Endothelial cell of umbilical vein (primary cell): ENCODE data around the gene STK17A. TPM values are rescaled to one million over a fixed set of nuclear protein-coding genes. Genes with fewer than 3 reads are reported as not detected.
"Not testable (repeated sequence)": the region's sequence is repeated elsewhere in the genome, so short reads cannot be mapped to it uniquely, and the experiment has no call there.

Experiments
- BruUV-seq: library from RNA; stranded (reverse); fragments of 400-500 nt; replicated peaks from 2 replicates; lab custom pipeline; 2021; lab: Mats Ljungman, UMichigan
- CTCF ChIA-PET: fragments of 300-600, 350-600 bp; sonication (Branson Sonifier 250); formaldehyde crosslinking; loops from one replicate; lab custom pipeline; 2021; ENCODE audit warnings: antibody characterized with exemption, inconsistent platforms; lab: Charles Lee
- POLR2A ChIA-PET: fragments of 300-600, 350-600 bp; sonication (Branson Sonifier 250); formaldehyde crosslinking; loops from one replicate; lab custom pipeline; 2021; ENCODE audit warnings: antibody characterized with exemption, inconsistent platforms; lab: Charles Lee
- DNase-seq: peaks from one replicate; pipeline ENCODE4 v3.0.0-alpha.2; 2011; ENCODE audit warnings: low read depth, low spot score
- FAIRE-seq: peaks from 2 replicates; lab custom pipeline; 2011; peaks lifted over from hg19 to GRCh38; lab: Jason Lieb, UNC
- H2AFZ ChIP-seq: 2 replicates; pipeline ENCODE4 v1.6.0; 2012; ENCODE audit warnings: low read depth, low read length, control low read depth, inconsistent platforms
- H3K27ac ChIP-seq: 2 replicates; pipeline ENCODE4 v1.5.1; 2011; ENCODE audit warnings: low read depth, mild to moderate bottlenecking, control low read depth, low read length, moderate library complexity; ENCODE audit not compliant: insufficient read depth
- H3K27me3 ChIP-seq, 2 experiments: 2 replicates each; pipeline versions ENCODE4 v1.6.0 to v1.6.1; 2011; ENCODE audit warnings: low read length in 2 of 2, mixed read lengths in 1 of 2; ENCODE audit not compliant: control insufficient read depth in 2 of 2, insufficient read depth in 2 of 2
- H3K36me3 ChIP-seq, 2 experiments: 2 replicates in 1 of 2; 3 replicates in 1 of 2; pipeline ENCODE4 v1.5.1; 2011; ENCODE audit warnings: low read length in 2 of 2, mild to moderate bottlenecking in 1 of 2, moderate library complexity in 1 of 2; ENCODE audit not compliant: control insufficient read depth in 2 of 2, insufficient read depth in 2 of 2; ENCODE audit errors: extremely low read depth in 1 of 2
- H3K4me1 ChIP-seq: 3 replicates; pipeline ENCODE4 v1.5.1; 2011; ENCODE audit warnings: mild to moderate bottlenecking, low read length; ENCODE audit not compliant: control insufficient read depth, insufficient read depth; ENCODE audit errors: extremely low read depth
- H3K4me2 ChIP-seq: 2 replicates; pipeline ENCODE4 v1.6.1; 2011; ENCODE audit warnings: low read length, control low read depth, mixed read lengths; ENCODE audit not compliant: insufficient read depth
- H3K4me3 ChIP-seq, 3 experiments: fragments of 200-600 bp in 1 of 3; sonication (generic), shearing (Covaris generic) in 1 of 3; replicated peaks in 1 of 3; 2 replicates each; pipeline ENCODE4 v1.5.1; 2011 to 2016; ENCODE audit warnings: control low read depth in 3 of 3, low read length in 3 of 3, mild to moderate bottlenecking in 2 of 3, inconsistent platforms in 1 of 3, low read depth in 1 of 3, moderate library complexity in 1 of 3; ENCODE audit not compliant: insufficient read depth in 1 of 3
- H3K79me2 ChIP-seq: 2 replicates; pipeline ENCODE4 v1.6.0; 2012; ENCODE audit warnings: low read length, inconsistent platforms; ENCODE audit not compliant: control insufficient read depth, insufficient read depth
- H3K9ac ChIP-seq: replicated peaks from 2 replicates; pipeline ENCODE3; 2011; ENCODE audit warnings: low read length, control low read depth; ENCODE audit not compliant: insufficient read depth; ENCODE audit errors: extremely low read depth
- H3K9me1 ChIP-seq: replicated peaks from 3 replicates; pipeline ENCODE4 v1.6.0; 2011; ENCODE audit warnings: mild to moderate bottlenecking, low read length; ENCODE audit not compliant: control insufficient read depth, insufficient read depth; ENCODE audit errors: extremely low read depth
- H3K9me3 ChIP-seq: replicated peaks from 2 replicates; pipeline ENCODE4 v1.5.1; 2012; ENCODE audit warnings: low read length, inconsistent platforms; ENCODE audit not compliant: control insufficient read depth, insufficient read depth
- H4K20me1 ChIP-seq: replicated peaks from 2 replicates; pipeline ENCODE3; 2011; ENCODE audit warnings: mild to moderate bottlenecking, low read length; ENCODE audit not compliant: control insufficient read depth, insufficient read depth; ENCODE audit errors: extremely low read depth
- CTCF ChIP-seq, 2 donors: IDR thresholded peaks; 1 replicate in 1 of 2; 2 replicates in 1 of 2; pipeline ENCODE4 v1.5.1; 2011; ENCODE audit warnings: low read length in 2 of 2, mild to moderate bottlenecking in 2 of 2, moderate library complexity in 2 of 2, control low read depth in 1 of 2, inconsistent platforms in 1 of 2, low read depth in 1 of 2; ENCODE audit not compliant: insufficient read depth in 1 of 2; ENCODE audit errors: extremely low read depth in 1 of 2
- EZH2 ChIP-seq: IDR thresholded peaks from 2 replicates; pipeline ENCODE4 v1.6.1; 2012; ENCODE audit warnings: borderline replicate concordance, low read depth, mild to moderate bottlenecking, moderate library complexity, low read length, inconsistent platforms; ENCODE audit not compliant: severe bottlenecking
- FOS ChIP-seq: IDR thresholded peaks from 2 replicates; pipeline ENCODE4 v1.6.1; 2011; ENCODE audit warnings: mild to moderate bottlenecking, low read length, moderate library complexity, borderline replicate concordance; ENCODE audit not compliant: insufficient read depth
- GATA2 ChIP-seq: IDR thresholded peaks from 2 replicates; pipeline ENCODE4 v1.7.0; 2011; ENCODE audit warnings: low read depth, mild to moderate bottlenecking, moderate library complexity, mixed read lengths, low read length; ENCODE audit not compliant: insufficient read length, insufficient read depth
- JUN ChIP-seq: IDR thresholded peaks from 2 replicates; pipeline ENCODE4 v1.6.1; 2011; ENCODE audit warnings: borderline replicate concordance, low read depth; ENCODE audit not compliant: insufficient read length, insufficient read depth
- MYC ChIP-seq: IDR thresholded peaks from one replicate; pipeline ENCODE4 v1.6.1; 2011; ENCODE audit warnings: mild to moderate bottlenecking, low read depth, low read length
- POLR2A ChIP-seq: IDR thresholded peaks from 2 replicates; pipeline ENCODE4 v1.6.1; 2012; ENCODE audit warnings: low read depth, mild to moderate bottlenecking, control low read depth, low read length
- POLR2AphosphoS5 ChIP-seq: IDR thresholded peaks from 2 replicates; pipeline ENCODE4 v1.6.1; 2012; ENCODE audit warnings: low read depth, mild to moderate bottlenecking, control low read depth, low read length, moderate library complexity; ENCODE audit not compliant: insufficient read depth
- dilution Hi-C: fragments of 300-500 bp; cut with MboI; formaldehyde crosslinking; loops from one replicate; pipeline ENCODE4 v1.15.0; 2019; ENCODE audit warnings: low sequenced_read_pairs; ENCODE audit not compliant: extremely low pct_ligation_motif_present
- intact Hi-C: fragments of 100-400 bp; cut with micrococcal nuclease; formaldehyde crosslinking; loops from one replicate; pipeline ENCODE4 v1.10.0; 2022
- polyA plus RNA-seq, 4 experiments: library from polyadenylated mRNA; depleted of rRNA in 3 of 4; stranded (reverse) in 3 of 4; unstranded in 1 of 4; fragments of >200 nt; gene quantifications; 2 replicates each; pipeline versions ENCODE4 v1.2.1 to v1.2.3, GENCODE V29; 2011 to 2012; ENCODE audit warnings: missing spikeins in 1 of 4
- total RNA-seq: library from RNA; stranded (reverse); gene quantifications from 2 replicates; pipeline ENCODE4 v1.2.3, GENCODE V29; 2021
- TF ChIP-seq, protein P1 (sequence below): IDR thresholded peaks from 2 replicates; pipeline ENCODE4 v1.6.1; 2011; ENCODE audit not compliant: insufficient read depth, insufficient read length

Gene STK17A
- total and polyA plus RNA-seq, 2 donors (not counting 3 experiments of a cell fraction or from before 2014, with no cell fraction given): 11.7 to 58.8 TPM

GRCh38 chr7:43626695-43627094 is 43.8 kb downstream of the STK17A start:
- no TSS peak for BruUV-seq
- H3K9me1 ChIP-seq: no peaks in the 10 kb centered on the region
- H3K36me3 ChIP-seq: peaks cover 4 to 26% of the 10 kb centered on the region in 2 experiments
- H3K79me2 ChIP-seq: peaks cover 77% of the 10 kb centered on the region
- DNase-seq: no peak
- no peak overlapping the region for H3K4me2 ChIP-seq
- H3K9ac ChIP-seq: no peak overlapping the region
- no peaks in the 10 kb centered on the region for H4K20me1 ChIP-seq
- H3K27me3 ChIP-seq: no peaks in the 10 kb centered on the region
- FAIRE-seq: no peak
- H3K9me3 ChIP-seq: no peaks in the 10 kb centered on the region
- dilution Hi-C loops: no loop called here
- ChIA-PET POLR2A (interaction anchor here (0.6 kb wide), 1 partner anchor 103 kb away, joined by 3 read pairs; the partner anchor contains the start of gene COA1), CTCF (interaction anchor here (0.7 to 5.3 kb wide), 3 partner anchors 34 to 73 kb away, joined by 3 to 19 read pairs (median 6); partner anchors contain the start of gene STK17A)
- H3K27ac ChIP-seq: no peak overlapping the region
- H3K4me3 ChIP-seq: no peak overlapping the region
- H2AFZ ChIP-seq: no peak overlapping the region
- H3K4me1 ChIP-seq: peaks cover 4% of the 10 kb centered on the region
- intact Hi-C loops: no loop called here
- TF ChIP-seq, protein P1, sequence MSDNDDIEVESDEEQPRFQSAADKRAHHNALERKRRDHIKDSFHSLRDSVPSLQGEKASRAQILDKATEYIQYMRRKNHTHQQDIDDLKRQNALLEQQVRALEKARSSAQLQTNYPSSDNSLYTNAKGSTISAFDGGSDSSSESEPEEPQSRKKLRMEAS: no peak
- TF ChIP-seq POLR2AphosphoS5: no peak
- no peak for TF ChIP-seq MYC
- no peak for TF ChIP-seq JUN
- TF ChIP-seq FOS: no peak
- no peak for TF ChIP-seq POLR2A
- TF ChIP-seq GATA2: no peak
- no peak for TF ChIP-seq CTCF (IDR thresholded peaks at IDR 0.05; ENCODE audit: extremely low read depth in 1 of 2, insufficient read depth in 1 of 2, low read depth in 1 of 2, low read length in 2 of 2)
- TF ChIP-seq EZH2: no peak

DNA sequence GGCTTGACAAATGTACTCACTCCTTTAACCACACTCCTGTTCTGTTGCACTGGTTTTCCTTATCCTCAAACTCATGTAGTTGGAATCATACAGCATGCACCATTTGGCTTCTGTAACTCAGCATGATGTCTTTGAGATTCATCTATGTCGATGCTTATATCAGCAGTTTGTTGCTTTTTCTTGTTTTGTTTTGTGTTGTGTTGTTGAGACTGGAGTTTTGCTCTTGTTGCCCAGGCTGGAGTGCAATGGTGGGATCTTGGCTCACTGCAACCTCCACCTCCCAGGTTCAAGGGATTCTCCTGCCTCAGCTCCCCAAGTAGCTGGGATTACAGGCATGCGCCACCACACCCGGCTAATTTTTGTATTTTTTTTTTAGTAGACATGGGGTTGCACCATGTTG is 44.9 kb downstream of the STK17A start:
- POLR2A ChIA-PET: not testable (repeated sequence)
- H3K36me3 ChIP-seq: peaks cover 6 to 26% of the 10 kb centered on the region in 2 experiments

More for the DNA sequence above, 44.9 kb downstream of the STK17A start:
- DNase-seq, H3K4me2 ChIP-seq, H2AFZ ChIP-seq, H3K9me1 ChIP-seq, intact Hi-C loops, H3K27me3 ChIP-seq, FAIRE-seq, H3K4me1 ChIP-seq, BruUV-seq, H3K9me3 ChIP-seq, H4K20me1 ChIP-seq, H3K4me3 ChIP-seq, H3K9ac ChIP-seq, H3K27ac ChIP-seq, dilution Hi-C loops: not testable (repeated sequence)
- CTCF ChIA-PET: interaction anchor here (2.4 to 5.3 kb wide), 3 partner anchors 11 to 72 kb away, joined by 13 to 22 read pairs (median 19); partner anchors contain the start of gene STK17A
- H3K79me2 ChIP-seq: peaks cover 74% of the 10 kb centered on the region
